ENCODE results near the gene CNTN6. TPM values are rescaled to one million over a fixed set of nuclear protein-coding genes. Genes with fewer than 3 reads are reported as not detected.

CNTN6 gene
- total and polyA plus RNA-seq, 2 donors (not counting 1 experiment from before 2014, with no cell fraction given): not detected

DNA sequence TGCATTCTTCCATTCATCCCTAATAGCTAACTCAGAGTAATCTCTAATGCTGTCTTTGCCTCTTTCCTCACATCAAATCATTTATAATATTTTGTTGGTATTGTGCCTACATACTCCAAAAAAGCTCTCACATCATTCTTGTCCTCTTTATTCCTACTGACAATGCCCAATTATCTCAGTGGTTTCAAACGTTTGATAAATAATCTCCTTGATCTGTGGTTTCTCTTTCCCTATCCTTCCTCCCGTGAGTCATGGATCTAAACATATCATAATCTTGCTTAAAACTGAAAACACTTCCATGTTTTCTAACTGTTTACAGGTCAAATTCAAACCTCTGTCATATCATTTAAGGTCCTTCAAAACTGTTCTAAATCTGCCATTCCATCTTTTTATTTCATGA is 115.1 kb downstream of the CNTN6 start:
- ATAC-seq (ENCODE audit: low read depth): no peak
- intact Hi-C loops (cut with micrococcal nuclease): no loop called here
- H4K20me1 ChIP-seq (ENCODE audit: control insufficient read depth, insufficient read depth, low read length, poor library complexity, severe bottlenecking): no peaks in the 10 kb centered on the region
- H3K27me3 ChIP-seq (replicated peaks in 1 of 4; ENCODE audit: control extremely low read depth in 1 of 4, control insufficient read depth in 3 of 4, insufficient read depth in 4 of 4, low read length in 3 of 4): no peaks in the 10 kb centered on the region
- Mint-ChIP-seq H3K27me3 (no peaks in the 10 kb centered on the region), H3K4me3 (no peak overlapping the region), H3K4me1 (no peaks in the 10 kb centered on the region), H3K9me3 (ENCODE audit: insufficient read depth) (no peaks in the 10 kb centered on the region), H3K27ac (no peak overlapping the region)
- WGBS (ENCODE audit: insufficient coverage): 6% methylated on average over 2 of the region's 2 CpGs
- H3K4me3 ChIP-seq (ENCODE audit: control extremely low read depth in 1 of 5, extremely low read depth in 1 of 5, insufficient read depth in 1 of 5, low read depth in 2 of 5, low read length in 4 of 5): no peak overlapping the region
- ChIA-PET POLR2A (no interaction called here), CTCF (no interaction called here)
- no peaks in the 10 kb centered on the region for H3K36me3 ChIP-seq (replicated peaks in 1 of 2; ENCODE audit: control extremely low read depth in 1 of 2, control insufficient read depth in 1 of 2, extremely low read depth in 1 of 2, insufficient read depth in 2 of 2, low read length in 1 of 2)
- H3K9ac ChIP-seq (ENCODE audit: low read length): no peak overlapping the region
- H2AFZ ChIP-seq (ENCODE audit: insufficient read depth, low read depth, low read length, poor library complexity, severe bottlenecking): no peak overlapping the region
- no peaks in the 10 kb centered on the region for H3K9me3 ChIP-seq (ENCODE audit: control extremely low read depth in 1 of 3, control insufficient read depth in 2 of 3, insufficient read depth in 1 of 3, low read length in 2 of 3)
- H3K27ac ChIP-seq (ENCODE audit: low read length in 2 of 2): no peak overlapping the region
- no peak overlapping the region for H3K4me2 ChIP-seq (replicated peaks; ENCODE audit: low read depth, low read length, poor library complexity, severe bottlenecking)
- no peaks in the 10 kb centered on the region for H3K4me1 ChIP-seq (ENCODE audit: control insufficient read depth in 2 of 2, insufficient read depth in 2 of 2, low read length in 2 of 2)
- DNase-seq: no peak
- TF ChIP-seq CTCF (IDR thresholded peaks at IDR 0.05) (no peak), EZH2 (IDR thresholded peaks at IDR 0.05; ENCODE audit: borderline replicate concordance, insufficient read depth, low read depth, low read length, poor library complexity, severe bottlenecking) (no peak)
- H3K79me2 ChIP-seq (ENCODE audit: control insufficient read depth, insufficient read depth, low read length): no peaks in the 10 kb centered on the region

DNA sequence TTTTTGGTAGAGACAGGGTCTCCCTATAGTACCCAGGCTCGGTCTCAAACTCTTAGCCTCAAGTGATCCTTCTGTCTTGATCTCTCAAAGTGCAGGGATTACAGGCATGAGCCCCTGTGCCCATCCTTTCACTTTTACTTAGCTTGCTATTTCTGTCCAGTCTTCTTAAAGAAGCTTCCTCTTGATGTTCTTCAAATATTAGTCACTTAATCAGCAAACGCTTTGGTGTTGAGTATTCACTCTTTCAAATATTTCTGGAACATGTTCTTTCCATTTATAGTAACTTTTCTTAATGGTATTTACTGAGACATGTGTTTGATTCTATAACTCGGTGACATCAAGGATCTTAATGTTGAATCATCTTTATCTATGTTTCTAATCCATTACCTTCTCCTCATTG is 122.1 kb downstream of the CNTN6 start:
- Histone ChIP-seq H4K20me1 (ENCODE audit: control insufficient read depth, insufficient read depth, low read length, poor library complexity, severe bottlenecking) (no peaks in the 10 kb centered on the region), H3K9ac (ENCODE audit: low read length) (no peak overlapping the region), H2AFZ (ENCODE audit: insufficient read depth, low read depth, low read length, poor library complexity, severe bottlenecking) (no peak overlapping the region), H3K27me3 (replicated peaks in 1 of 4; ENCODE audit: control extremely low read depth in 1 of 4, control insufficient read depth in 3 of 4, insufficient read depth in 4 of 4, low read length in 3 of 4) (no peaks in the 10 kb centered on the region), H3K4me3 (ENCODE audit: control extremely low read depth in 1 of 5, extremely low read depth in 1 of 5, insufficient read depth in 1 of 5, low read depth in 2 of 5, low read length in 4 of 5) (no peak overlapping the region), H3K79me2 (ENCODE audit: control insufficient read depth, insufficient read depth, low read length) (no peaks in the 10 kb centered on the region), H3K36me3 (replicated peaks in 1 of 2; ENCODE audit: control extremely low read depth in 1 of 2, control insufficient read depth in 1 of 2, extremely low read depth in 1 of 2, insufficient read depth in 2 of 2, low read length in 1 of 2) (no peaks in the 10 kb centered on the region), H3K4me2 (replicated peaks; ENCODE audit: low read depth, low read length, poor library complexity, severe bottlenecking) (no peak overlapping the region), H3K4me1 (ENCODE audit: control insufficient read depth in 2 of 2, insufficient read depth in 2 of 2, low read length in 2 of 2) (no peaks in the 10 kb centered on the region), H3K9me3 (ENCODE audit: control extremely low read depth in 1 of 3, control insufficient read depth in 2 of 3, insufficient read depth in 1 of 3, low read length in 2 of 3) (no peaks in the 10 kb centered on the region), H3K27ac (ENCODE audit: low read length in 2 of 2) (no peak overlapping the region)
- intact Hi-C loops (cut with micrococcal nuclease): no loop called here
- H3K4me1 Mint-ChIP-seq: no peaks in the 10 kb centered on the region
- ChIA-PET CTCF (no interaction called here), POLR2A (no interaction called here)
- no peaks in the 10 kb centered on the region for H3K9me3 Mint-ChIP-seq (ENCODE audit: insufficient read depth)
- no peak overlapping the region for H3K27ac Mint-ChIP-seq
- H3K4me3 Mint-ChIP-seq: no peak overlapping the region
- WGBS (ENCODE audit: insufficient coverage): 40% methylated on average over 1 of the region's 3 CpGs
- DNase-seq (no peak), ATAC-seq (ENCODE audit: low read depth) (no peak)
- TF ChIP-seq CTCF (IDR thresholded peaks at IDR 0.05): no peak
- TF ChIP-seq EZH2 (IDR thresholded peaks at IDR 0.05; ENCODE audit: borderline replicate concordance, insufficient read depth, low read depth, low read length, poor library complexity, severe bottlenecking): no peak
- no peaks in the 10 kb centered on the region for H3K27me3 Mint-ChIP-seq
